Calu3 (cell line): ENCODE data around the gene PFN1. TPM values are rescaled to one million over a fixed set of nuclear protein-coding genes. Genes with fewer than 3 reads are reported as not detected.
"Not testable (repeated sequence)": the region's sequence is repeated elsewhere in the genome, so short reads cannot be mapped to it uniquely, and the experiment has no call there.

Experiments used
- BruUV-seq: library from RNA; stranded (reverse); fragments of 400-500 nt; replicated peaks from 2 replicates; lab custom pipeline; 2021; lab: Mats Ljungman, UMichigan
- CTCF ChIA-PET: fragments of 300-600 bp; sonication (Branson Sonifier 250); formaldehyde crosslinking; loops from one replicate; lab custom pipeline; 2022; ENCODE audit warnings: antibody characterized with exemption; lab: Charles Lee
- DNase-seq: peaks from one replicate; pipeline ENCODE4 v3.0.0; 2022
- H3K27ac Mint-ChIP-seq: one replicate; pipeline ENCODE4 v1.8.0; 2022; ENCODE audit warnings: mixed read lengths; ENCODE audit not compliant: unreplicated experiment
- H3K27me3 Mint-ChIP-seq: one replicate; pipeline ENCODE4 v1.8.0; 2022; ENCODE audit warnings: mixed read lengths; ENCODE audit not compliant: unreplicated experiment
- H3K36me3 Mint-ChIP-seq: one replicate; pipeline ENCODE4 v1.8.0; 2022; ENCODE audit warnings: mild to moderate bottlenecking, moderate library complexity, mixed read lengths; ENCODE audit not compliant: insufficient read depth, unreplicated experiment
- H3K4me1 Mint-ChIP-seq: one replicate; pipeline ENCODE4 v1.8.0; 2022; ENCODE audit warnings: mild to moderate bottlenecking, low read depth, mixed read lengths; ENCODE audit not compliant: unreplicated experiment
- H3K4me3 Mint-ChIP-seq: one replicate; pipeline ENCODE4 v1.8.0; 2022; ENCODE audit warnings: mild to moderate bottlenecking, low read depth, moderate library complexity, mixed read lengths; ENCODE audit not compliant: unreplicated experiment
- H3K9me3 Mint-ChIP-seq: one replicate; pipeline ENCODE4 v1.8.0; 2022; ENCODE audit warnings: low read depth, mixed read lengths; ENCODE audit not compliant: unreplicated experiment
- CTCF ChIP-seq: fragments of 200-600 bp; IDR thresholded peaks from one replicate; pipeline ENCODE4 v1.8.0; 2022; ENCODE audit warnings: antibody characterized with exemption; ENCODE audit not compliant: unreplicated experiment
- intact Hi-C: fragments of 100-400 bp; cut with micrococcal nuclease; formaldehyde crosslinking; loops from one replicate; pipeline ENCODE4 v1.10.0; 2022; ENCODE audit not compliant: unreplicated experiment
- total RNA-seq: library from RNA; stranded (reverse); gene quantifications from 2 replicates; pipeline ENCODE4 v1.2.3, GENCODE V29; 2022

Gene PFN1
- total RNA-seq, 1 experiment from 2014 or later, result 605 TPM

GRCh38 chr17:4932756-4933155 is 15.6 kb downstream of the PFN1 start:
- CTCF ChIA-PET, result no interaction called here
- peaks cover 11% of the 10 kb centered on the region for H3K4me1 Mint-ChIP-seq
- BruUV-seq, result no TSS peak

DNA sequence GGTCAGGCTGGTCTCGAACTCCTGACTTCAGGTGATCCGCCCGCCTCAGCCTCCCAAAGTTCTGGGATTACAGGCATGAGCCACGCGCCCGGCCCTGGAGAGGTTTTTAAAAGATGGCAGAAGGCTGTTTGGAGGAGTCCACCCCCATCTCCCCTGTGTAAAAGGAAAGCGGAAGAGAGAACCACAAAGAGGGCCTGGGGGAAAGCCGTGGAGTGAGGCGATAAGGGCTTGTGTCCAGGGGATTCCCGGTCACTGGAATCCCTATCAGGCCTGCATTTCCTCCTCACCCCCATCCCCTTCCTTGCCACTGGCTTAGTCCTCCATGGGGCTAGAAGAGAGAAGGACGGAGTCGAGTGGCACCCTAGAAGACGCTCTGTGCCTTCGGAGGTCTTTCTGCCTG is 16.4 kb downstream of the PFN1 start, which contains the start of gene GP1BA:
Gene GP1BA, plus strand, starts transcription at position 315 of the 400 bp plus-strand sequence. CDS start 328 bp downstream, outside the sequence.
- H3K27ac Mint-ChIP-seq, result no peak within 1 kb of the TSS
- TF ChIP-seq CTCF, result no peak
- BruUV-seq, result no TSS peak
- H3K4me1 Mint-ChIP-seq, result peaks cover 11% of the 10 kb centered on the region
- no peaks in the 10 kb centered on the region for H3K9me3 Mint-ChIP-seq
- peaks cover 21% of the 10 kb centered on the region for H3K36me3 Mint-ChIP-seq
- CTCF ChIA-PET, result no interaction called here
- intact Hi-C loops, result no loop called here
- no peak for DNase-seq
- H3K4me3 Mint-ChIP-seq, result no peak within 1 kb of the TSS
- no peaks in the 10 kb centered on the region for H3K27me3 Mint-ChIP-seq

More at GRCh38 chr17:4932756-4933155, 15.6 kb downstream of the PFN1 start:
- Mint-ChIP-seq H3K9me3 (no peaks in the 10 kb centered on the region), H3K27me3 (no peaks in the 10 kb centered on the region), H3K4me3 (no peak overlapping the region), H3K36me3 (peaks cover 21% of the 10 kb centered on the region), H3K27ac (no peak overlapping the region)
- no peak for DNase-seq
- intact Hi-C loops, result no loop called here
- TF ChIP-seq CTCF, result no peak

DNA sequence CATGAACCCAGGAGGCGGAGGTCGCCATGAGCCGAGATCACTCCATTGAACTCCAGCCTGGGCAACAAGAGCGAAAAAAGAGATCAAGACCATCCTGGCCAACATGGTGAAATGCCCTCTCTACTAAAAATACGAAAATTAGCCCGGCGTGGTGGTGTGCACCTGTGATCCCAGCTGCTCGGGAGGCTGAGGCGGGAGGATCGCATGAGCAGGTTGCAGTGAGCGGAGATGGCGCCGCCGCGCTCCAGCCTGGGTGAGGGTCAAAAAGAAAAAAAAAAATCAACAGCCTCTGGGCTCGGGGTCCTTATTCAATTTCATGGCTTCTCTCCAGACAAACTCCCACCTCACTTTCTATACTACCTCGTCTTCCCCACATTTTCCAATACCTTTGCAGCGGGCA is 19.4 kb downstream of the PFN1 start:
- Mint-ChIP-seq H3K27ac (peak overlapping the region; percentile 21), H3K27me3 (no peaks in the 10 kb centered on the region), H3K4me3 (no peak overlapping the region), H3K4me1 (peaks cover 3% of the 10 kb centered on the region), H3K9me3 (no peaks in the 10 kb centered on the region), H3K36me3 (peaks cover 13% of the 10 kb centered on the region)
- CTCF ChIA-PET, result no interaction called here
- no TSS peak for BruUV-seq
- DNase-seq, result no peak
- intact Hi-C loops, result no loop called here
- TF ChIP-seq CTCF, result no peak

DNA sequence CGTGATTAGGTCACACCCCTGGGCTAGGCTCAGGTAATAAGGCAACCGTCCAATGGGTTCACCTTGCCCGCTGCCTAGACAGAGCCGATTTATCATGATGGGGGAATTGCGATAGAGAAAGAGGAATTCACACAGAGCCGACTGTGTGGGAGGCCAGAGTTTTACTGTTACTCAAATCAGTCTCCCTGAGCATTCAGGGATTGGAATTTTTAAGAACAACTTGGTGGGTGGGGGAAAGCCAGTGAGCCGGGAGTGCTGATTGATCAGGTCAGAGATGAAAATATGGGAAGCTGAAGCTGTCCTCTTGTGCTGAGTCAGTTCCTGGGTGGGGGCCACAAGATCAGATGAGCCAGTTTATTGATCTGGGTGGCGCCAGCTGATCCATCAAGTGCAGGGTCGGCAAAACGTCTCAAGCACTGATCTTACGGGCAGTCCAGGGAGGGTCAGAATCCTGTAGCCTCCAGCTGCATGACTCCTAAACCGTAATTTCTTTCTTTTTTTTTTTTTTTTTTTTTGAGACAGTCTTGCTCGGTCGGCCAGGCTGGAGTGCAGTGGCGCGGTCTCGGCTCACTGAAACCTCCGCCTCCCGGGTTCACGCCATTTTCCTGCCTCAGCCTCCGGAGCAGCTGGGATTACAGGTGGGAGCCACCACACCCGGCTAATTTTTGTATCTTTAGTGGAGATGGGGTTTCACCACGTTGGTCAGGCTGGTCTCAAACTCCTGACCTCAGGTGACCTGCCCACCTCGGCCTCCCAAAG is 21.6 kb downstream of the PFN1 start:
- DNase-seq, H3K27me3 Mint-ChIP-seq, intact Hi-C loops, CTCF ChIA-PET, H3K4me1 Mint-ChIP-seq, H3K9me3 Mint-ChIP-seq, H3K4me3 Mint-ChIP-seq, BruUV-seq, H3K36me3 Mint-ChIP-seq, H3K27ac Mint-ChIP-seq: not testable (repeated sequence)

GRCh38 chr17:4921320-4921719 is 27.0 kb downstream of the PFN1 start:
- Mint-ChIP-seq H3K27me3 (no peaks in the 10 kb centered on the region), H3K4me1 (no peaks in the 10 kb centered on the region), H3K27ac (no peak overlapping the region), H3K36me3 (peaks cover 4% of the 10 kb centered on the region), H3K4me3 (no peak overlapping the region), H3K9me3 (no peaks in the 10 kb centered on the region)
- CTCF ChIA-PET, result no interaction called here
- no peak for DNase-seq
- no peak for TF ChIP-seq CTCF
- BruUV-seq, result no TSS peak
- intact Hi-C loops, result no loop called here
